ENCODE data around the gene IL22RA1.

IL22RA1 gene

DNA sequence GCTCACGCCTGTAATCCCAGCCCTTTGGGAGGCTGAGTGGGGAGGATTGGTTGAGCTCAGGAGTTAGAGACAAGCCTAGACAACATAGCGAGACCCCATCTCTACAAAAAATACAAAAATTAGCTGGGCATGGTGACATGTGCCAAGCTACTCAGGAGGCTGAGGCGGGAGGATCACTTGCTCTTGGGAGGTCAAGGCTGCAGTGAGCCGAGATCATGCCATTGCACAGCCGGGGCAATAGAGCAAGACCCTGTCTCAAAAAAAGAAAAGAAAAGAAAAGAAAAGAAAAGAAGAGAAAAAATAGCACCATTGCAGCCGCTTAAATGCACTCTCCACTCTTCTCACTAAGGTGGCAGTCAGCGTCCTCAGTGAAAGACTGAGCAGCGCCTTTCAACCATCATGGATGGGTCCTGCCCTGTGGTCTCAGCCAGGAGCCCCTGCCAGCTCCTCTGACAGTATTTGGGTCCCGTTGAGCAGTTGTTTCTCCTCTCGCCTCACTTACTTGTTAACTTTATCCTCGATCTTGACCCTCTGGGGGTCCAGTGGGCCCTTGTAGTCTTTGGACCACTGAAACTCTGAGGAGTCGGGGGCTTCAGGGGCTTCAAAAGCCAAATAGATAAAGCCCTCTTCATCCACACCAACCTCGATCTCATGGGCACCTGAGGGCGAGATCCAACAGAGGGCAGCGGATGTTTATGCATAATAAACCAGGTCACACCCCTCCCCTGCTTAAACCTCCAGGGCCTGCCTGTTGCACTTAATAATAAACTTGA, 67.9 kb downstream of the IL22RA1 start:
- no peak for DNase-seq (ENCODE audit: low read depth)

DNA sequence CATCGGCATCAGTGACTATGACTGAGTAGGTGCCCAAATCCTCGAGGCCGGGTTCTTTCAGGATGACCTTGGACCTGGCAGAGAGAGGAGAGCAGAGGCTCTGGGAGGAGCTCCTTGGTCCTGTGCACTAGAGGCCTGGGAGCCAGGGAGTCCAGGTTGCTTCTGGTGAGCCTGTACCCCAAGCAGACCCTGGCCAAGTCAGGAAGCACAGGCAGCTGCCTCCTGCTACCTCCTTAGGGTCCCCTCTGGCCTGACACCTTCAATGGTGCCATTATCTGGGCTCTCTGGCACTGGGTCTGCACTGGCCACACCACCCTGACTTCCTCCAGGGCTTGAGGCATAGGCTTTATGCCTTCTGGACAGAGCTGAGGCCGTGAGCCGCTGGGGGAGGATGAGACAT, 68.7 kb downstream of the IL22RA1 start:
- no peak for DNase-seq (ENCODE audit: low read depth)

DNA sequence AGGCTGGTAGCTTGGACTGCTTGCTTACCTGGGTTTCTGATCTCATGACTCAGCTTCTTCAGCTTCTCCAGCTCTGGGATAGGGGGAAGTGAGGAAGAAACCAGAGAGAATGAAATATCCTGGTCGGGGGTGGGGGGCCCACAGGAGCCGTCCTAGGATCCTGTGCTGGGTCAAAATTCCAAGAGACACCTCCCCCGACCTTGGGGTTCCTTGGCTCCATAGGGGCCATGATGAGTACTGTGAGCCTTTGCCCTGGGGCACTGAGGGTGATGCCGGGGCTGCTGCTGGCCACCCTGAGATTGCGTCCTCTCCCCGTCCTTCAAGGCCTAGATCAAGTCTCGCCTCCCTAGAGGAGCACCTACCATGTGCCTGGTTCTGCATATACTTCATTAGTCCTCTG, 71.0 kb downstream of the IL22RA1 start:
- DNase-seq (ENCODE audit: low read depth), result no peak

DNA sequence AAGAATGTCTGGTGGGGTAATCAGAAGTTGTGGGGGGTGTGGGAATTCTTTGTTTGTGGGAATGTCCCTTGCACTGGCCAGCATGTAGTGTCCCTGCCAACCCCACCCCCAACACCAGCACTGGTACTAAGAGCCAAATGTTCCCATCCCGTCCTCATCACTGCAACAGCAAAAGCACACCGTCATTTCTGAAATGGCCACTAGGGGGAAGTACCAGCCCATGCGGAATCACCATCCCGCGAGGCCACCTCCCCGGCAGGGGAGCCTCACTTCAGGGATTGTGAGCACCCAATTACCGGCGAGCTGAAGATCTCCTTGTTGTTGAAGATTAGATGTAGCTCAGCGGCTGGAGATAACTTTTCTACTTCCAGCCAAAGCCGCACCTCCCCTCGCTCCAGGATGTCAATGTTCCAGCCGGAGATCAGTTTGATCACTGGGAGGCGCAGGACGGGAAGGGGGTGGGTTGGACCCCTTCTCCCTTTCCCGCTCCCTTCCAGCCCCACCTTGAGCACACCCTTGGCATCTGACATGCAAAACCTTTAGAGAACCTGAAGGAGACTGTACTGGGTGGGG, 72.0 kb downstream of the IL22RA1 start:
- peak; percentile 48 for DNase-seq (ENCODE audit: low read depth)

DNA sequence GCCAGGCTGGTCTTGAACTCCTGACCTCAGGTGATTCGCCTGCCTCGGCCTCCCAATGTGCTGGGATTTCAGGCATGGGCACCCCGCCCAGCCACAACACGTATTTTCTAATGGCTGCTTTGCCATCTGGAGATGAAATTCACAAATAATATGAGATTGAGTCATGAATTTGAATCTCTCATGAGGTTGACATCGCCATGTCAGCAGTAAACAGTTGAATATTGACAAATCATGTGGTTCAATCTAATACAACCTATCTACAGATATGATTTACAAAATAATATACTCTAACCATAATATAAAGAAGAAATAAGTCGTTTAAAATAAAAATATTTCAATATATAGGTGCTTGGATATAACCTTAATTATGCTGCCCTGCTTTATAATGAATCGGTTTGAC, 73.1 kb downstream of the IL22RA1 start:
- DNase-seq (ENCODE audit: low read depth), result no peak
